HepG2 (cell line): ENCODE results near the gene PRXL2B. TPM values are rescaled to one million over a fixed set of nuclear protein-coding genes. Genes with fewer than 3 reads are reported as not detected.

Experiments used
- BRF2 ChIP-seq: sonication (generic); formaldehyde crosslinking; IDR thresholded peaks from 2 replicates; pipeline ENCODE4 v1.8.1; 2022; ENCODE audit warnings: mild to moderate bottlenecking, missing genetic modification reagents
- HNF4G ChIP-seq, 2 experiments: sonication (generic) in 1 of 2; formaldehyde crosslinking in 1 of 2; IDR thresholded peaks; 2 replicates each; pipeline versions ENCODE4 v1.4.0 to v1.6.1; 2011 to 2020; ENCODE audit warnings: borderline replicate concordance in 2 of 2, low read depth in 2 of 2, mild to moderate bottlenecking in 2 of 2, low read length in 1 of 2, missing genetic modification reagents in 1 of 2, moderate library complexity in 1 of 2
- KDM4B ChIP-seq: sonication (generic); formaldehyde crosslinking; IDR thresholded peaks from 2 replicates; pipeline ENCODE4 v1.4.0; 2020; ENCODE audit warnings: missing genetic modification reagents
- POGZ ChIP-seq: sonication (generic); formaldehyde crosslinking; IDR thresholded peaks from 2 replicates; pipeline ENCODE4 v1.4.0; 2020; ENCODE audit warnings: mild to moderate bottlenecking, missing genetic modification reagents
- SOX13 ChIP-seq, 3 experiments: fragments of 450-650 bp in 1 of 3; sonication (generic) in 1 of 3; formaldehyde crosslinking in 1 of 3; IDR thresholded peaks in 2 of 3; conservative IDR thresholded peaks in 1 of 3; 2 replicates each; pipeline versions ENCODE4 v1.5.0 to v1.6.1; 2016 to 2020; ENCODE audit warnings: antibody characterized with exemption in 1 of 3, mild to moderate bottlenecking in 1 of 3, missing compliant biosample characterization in 1 of 3, missing genetic modification reagents in 1 of 3, moderate library complexity in 1 of 3
- SP2 ChIP-seq: sonication (generic); formaldehyde crosslinking; IDR thresholded peaks from 2 replicates; pipeline ENCODE4 v1.5.1; 2020; ENCODE audit warnings: mild to moderate bottlenecking, missing genetic modification reagents
- TBL1XR1 ChIP-seq: fragments of 150-350 bp; IDR thresholded peaks from 2 replicates; pipeline ENCODE4 v1.6.1; 2014; ENCODE audit warnings: borderline replicate concordance, low read length; ENCODE audit not compliant: partially characterized antibody
- ZBTB8A ChIP-seq: sonication (generic); formaldehyde crosslinking; IDR thresholded peaks from 2 replicates; pipeline ENCODE4 v1.4.0; 2020; ENCODE audit warnings: mild to moderate bottlenecking, low read depth, missing genetic modification reagents, borderline replicate concordance
- ZHX2 ChIP-seq, 2 experiments: sonication (generic) in 1 of 2; formaldehyde crosslinking in 1 of 2; IDR thresholded peaks; 2 replicates each; pipeline versions ENCODE4 v1.6.1 to v1.9.0; 2014 to 2022; ENCODE audit warnings: antibody characterized with exemption in 1 of 2, borderline replicate concordance in 1 of 2, inconsistent platforms in 1 of 2, low read depth in 1 of 2, missing genetic modification reagents in 1 of 2
- ZNF142 ChIP-seq: sonication (generic); formaldehyde crosslinking; IDR thresholded peaks from 2 replicates; pipeline ENCODE4 v1.4.0; 2020; ENCODE audit warnings: missing genetic modification reagents
- ZNF605 ChIP-seq: sonication (generic); formaldehyde crosslinking; IDR thresholded peaks from 2 replicates; pipeline ENCODE4 v1.8.0; 2022; ENCODE audit warnings: mild to moderate bottlenecking, missing genetic modification reagents
- ZNF720 ChIP-seq: sonication (generic); formaldehyde crosslinking; IDR thresholded peaks from 2 replicates; pipeline ENCODE4 v1.4.0; 2020; ENCODE audit warnings: missing genetic modification reagents
- polyA plus RNA-seq, 8 experiments: library from polyadenylated mRNA; depleted of rRNA in 3 of 8; stranded (reverse) in 7 of 8; unstranded in 1 of 8; fragments of >200 nt; fragmentation: Illumina TruSeq in 4 of 8; extraction: Trizol in 4 of 8; gene quantifications; 2 replicates each; pipeline versions ENCODE4 v1.2.1 to v1.2.3, GENCODE V29; 2011 to 2016; ENCODE audit warnings: low read depth in 4 of 8, missing spikeins in 1 of 8, mixed read lengths in 1 of 8; ENCODE audit not compliant: insufficient read depth in 1 of 8
- total RNA-seq, 5 experiments: library from RNA; depleted of rRNA; stranded (reverse); fragments of >200 nt; fragmentation: Illumina TruSeq; extraction: Trizol; gene quantifications; 2 replicates each; pipeline ENCODE4 v1.2.3, GENCODE V29; 2016; ENCODE audit warnings: low read depth in 1 of 5

PRXL2B gene
- total and polyA plus RNA-seq, 2 of the 13 experiments (the other 11 are each of a cell fraction or from before 2014, with no cell fraction given), result 16.8 to 22.1 TPM

GRCh38 chr1:2545754-2546514, 40.6 kb upstream of the PRXL2B start (continued):
- TF ChIP-seq ZNF142 (no peak), BRF2 (no peak), ZBTB8A (no peak), KDM4B (no peak), ZNF720 (no peak), POGZ (CRISPR knock-in tag) (no peak), TBL1XR1 (no peak), HNF4G (IDR thresholded peaks at IDR 0.05; ENCODE audit: borderline replicate concordance, low read depth, low read length) (no peak), HNF4G (CRISPR knock-in tag; IDR thresholded peaks at IDR 0.05; ENCODE audit: borderline replicate concordance, low read depth) (no peak), SOX13 (IDR thresholded peaks at IDR 0.05) (no peak), SOX13 (CRISPR knock-in tag; conservative IDR thresholded peaks at IDR 0.05 in 1 of 2, IDR thresholded peaks at IDR 0.05 in 1 of 2) (no peak), ZHX2 (IDR thresholded peaks at IDR 0.05; ENCODE audit: low read depth) (no peak), ZHX2 (CRISPR knock-in tag; IDR thresholded peaks at IDR 0.05; ENCODE audit: borderline replicate concordance) (no peak), SP2 (CRISPR knock-in tag) (no peak; the same call in 1 of the 2 replicates), ZNF605 (CRISPR knock-in tag) (no peak)
